ENCODE results near the gene NUP98. TPM values are rescaled to one million over a fixed set of nuclear protein-coding genes. Genes with fewer than 3 reads are reported as not detected.
"Not testable (repeated sequence)": the region's sequence is repeated elsewhere in the genome, so short reads cannot be mapped to it uniquely, and the experiment has no call there.

Gene NUP98
- total and polyA plus RNA-seq, 2 donors (not counting 3 experiments of a cell fraction or from before 2014, with no cell fraction given), result 92.7 to 169 TPM

DNA sequence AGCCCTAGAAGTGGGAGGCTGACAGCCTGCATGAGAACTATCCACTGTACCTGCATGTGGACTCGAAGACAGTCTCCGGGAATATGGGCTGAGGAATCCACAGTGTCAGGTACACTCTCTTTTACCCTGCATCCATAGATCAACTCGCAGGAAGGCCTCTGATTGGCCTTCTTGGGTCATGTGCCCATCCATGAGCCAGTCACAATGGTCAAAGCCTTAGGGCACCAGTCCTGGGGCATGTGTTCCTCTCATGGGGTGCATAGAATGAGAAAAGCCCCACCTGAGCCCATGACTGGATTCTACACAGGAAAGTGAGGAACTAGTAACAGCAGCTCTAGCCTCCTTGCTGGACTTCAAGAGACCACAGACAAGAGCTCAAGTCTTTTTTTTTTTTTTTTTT lies 141.8 kb downstream of the NUP98 start:
- no peaks in the 10 kb centered on the region for H3K9me1 ChIP-seq (replicated peaks; ENCODE audit: control insufficient read depth, extremely low read depth, insufficient read depth, low read length)
- H4K20me1 ChIP-seq (replicated peaks; ENCODE audit: control insufficient read depth, extremely low read depth, insufficient read depth, low read length), result no peaks in the 10 kb centered on the region
- no peak overlapping the region for H2AFZ ChIP-seq (ENCODE audit: low read depth, low read length)
- H3K4me2 ChIP-seq (ENCODE audit: insufficient read depth, low read length), result no peak overlapping the region
- H3K4me1 ChIP-seq (ENCODE audit: control insufficient read depth, extremely low read depth, insufficient read depth, low read length), result no peaks in the 10 kb centered on the region
- no peaks in the 10 kb centered on the region for H3K36me3 ChIP-seq (ENCODE audit: control insufficient read depth in 2 of 2, extremely low read depth in 1 of 2, insufficient read depth in 2 of 2, low read length in 2 of 2)
- dilution Hi-C loops (cut with MboI; ENCODE audit: extremely low pct_ligation_motif_present, low sequenced_read_pairs) (no loop called here), intact Hi-C loops (cut with micrococcal nuclease) (no loop called here)
- H3K9ac ChIP-seq (replicated peaks; ENCODE audit: extremely low read depth, insufficient read depth, low read length), result no peak overlapping the region
- no TSS peak for BruUV-seq (replicated peaks)
- no peaks in the 10 kb centered on the region for H3K9me3 ChIP-seq (replicated peaks; ENCODE audit: control insufficient read depth, insufficient read depth, low read length)
- CTCF ChIA-PET, result interaction anchor here (1.3 kb wide), 1 partner anchor 25 kb away, joined by 3 read pairs; no protein-coding TSS in a partner anchor
- TF ChIP-seq MYC (IDR thresholded peaks at IDR 0.05; ENCODE audit: low read depth, low read length), result no peak
- no peak for TF ChIP-seq FOS (IDR thresholded peaks at IDR 0.05; ENCODE audit: borderline replicate concordance, insufficient read depth, low read length)
- TF ChIP-seq POLR2AphosphoS5 (IDR thresholded peaks at IDR 0.05; ENCODE audit: insufficient read depth, low read depth, low read length), result no peak
- TF ChIP-seq JUN (IDR thresholded peaks at IDR 0.05; ENCODE audit: borderline replicate concordance, insufficient read depth, insufficient read length, low read depth), result no peak
- TF ChIP-seq, protein P1, sequence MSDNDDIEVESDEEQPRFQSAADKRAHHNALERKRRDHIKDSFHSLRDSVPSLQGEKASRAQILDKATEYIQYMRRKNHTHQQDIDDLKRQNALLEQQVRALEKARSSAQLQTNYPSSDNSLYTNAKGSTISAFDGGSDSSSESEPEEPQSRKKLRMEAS (IDR thresholded peaks at IDR 0.05; ENCODE audit: insufficient read depth, insufficient read length), result no peak
- no peak for TF ChIP-seq POLR2A (IDR thresholded peaks at IDR 0.05; ENCODE audit: low read depth, low read length)
- TF ChIP-seq, protein P2, sequence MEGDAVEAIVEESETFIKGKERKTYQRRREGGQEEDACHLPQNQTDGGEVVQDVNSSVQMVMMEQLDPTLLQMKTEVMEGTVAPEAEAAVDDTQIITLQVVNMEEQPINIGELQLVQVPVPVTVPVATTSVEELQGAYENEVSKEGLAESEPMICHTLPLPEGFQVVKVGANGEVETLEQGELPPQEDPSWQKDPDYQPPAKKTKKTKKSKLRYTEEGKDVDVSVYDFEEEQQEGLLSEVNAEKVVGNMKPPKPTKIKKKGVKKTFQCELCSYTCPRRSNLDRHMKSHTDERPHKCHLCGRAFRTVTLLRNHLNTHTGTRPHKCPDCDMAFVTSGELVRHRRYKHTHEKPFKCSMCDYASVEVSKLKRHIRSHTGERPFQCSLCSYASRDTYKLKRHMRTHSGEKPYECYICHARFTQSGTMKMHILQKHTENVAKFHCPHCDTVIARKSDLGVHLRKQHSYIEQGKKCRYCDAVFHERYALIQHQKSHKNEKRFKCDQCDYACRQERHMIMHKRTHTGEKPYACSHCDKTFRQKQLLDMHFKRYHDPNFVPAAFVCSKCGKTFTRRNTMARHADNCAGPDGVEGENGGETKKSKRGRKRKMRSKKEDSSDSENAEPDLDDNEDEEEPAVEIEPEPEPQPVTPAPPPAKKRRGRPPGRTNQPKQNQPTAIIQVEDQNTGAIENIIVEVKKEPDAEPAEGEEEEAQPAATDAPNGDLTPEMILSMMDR (IDR thresholded peaks at IDR 0.05; ENCODE audit: extremely low read depth in 1 of 2, insufficient read depth in 1 of 2, low read depth in 1 of 2, low read length in 2 of 2), result no peak
- TF ChIP-seq EZH2 (IDR thresholded peaks at IDR 0.05; ENCODE audit: borderline replicate concordance, low read depth, low read length, severe bottlenecking), result no peak
- TF ChIP-seq GATA2 (IDR thresholded peaks at IDR 0.05; ENCODE audit: insufficient read depth, insufficient read length, low read depth, low read length), result no peak
- no peak overlapping the region for H3K4me3 ChIP-seq (replicated peaks in 1 of 3; ENCODE audit: insufficient read depth in 1 of 3, low read depth in 1 of 3, low read length in 3 of 3)
- no peak overlapping the region for H3K27ac ChIP-seq (ENCODE audit: insufficient read depth, low read depth, low read length)
- no peaks in the 10 kb centered on the region for H3K79me2 ChIP-seq (ENCODE audit: control insufficient read depth, insufficient read depth, low read length)
- POLR2A ChIA-PET, result no interaction called here
- FAIRE-seq (no peak), DNase-seq (ENCODE audit: low read depth, low spot score) (no peak)
- peaks cover 6% of the 10 kb centered on the region in 2 experiments for H3K27me3 ChIP-seq (ENCODE audit: control insufficient read depth in 2 of 2, insufficient read depth in 2 of 2, low read length in 2 of 2)

DNA sequence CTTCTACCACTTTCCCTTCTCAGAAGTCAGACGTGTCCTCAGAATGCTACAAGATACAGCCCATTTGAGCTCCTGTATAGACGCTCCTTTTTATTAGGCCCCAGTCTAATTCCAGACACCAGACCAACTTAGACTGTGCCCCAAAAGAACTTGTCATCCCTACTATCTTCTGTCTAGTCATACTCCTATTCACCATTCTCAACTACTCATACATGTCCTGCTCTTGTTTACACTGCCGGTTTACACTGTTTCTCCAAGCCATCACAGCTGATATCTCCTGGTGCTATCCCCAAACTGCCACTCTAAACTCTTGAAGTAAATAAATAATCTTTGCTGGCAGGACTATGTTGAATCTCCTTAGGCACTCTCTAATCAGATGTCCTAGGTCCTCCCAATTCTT lies 144.8 kb downstream of the NUP98 start:
- dilution Hi-C loops (cut with MboI; ENCODE audit: extremely low pct_ligation_motif_present, low sequenced_read_pairs); H4K20me1 ChIP-seq (replicated peaks; ENCODE audit: control insufficient read depth, extremely low read depth, insufficient read depth, low read length); H3K27ac ChIP-seq (ENCODE audit: insufficient read depth, low read depth, low read length); DNase-seq (ENCODE audit: low read depth, low spot score); H3K27me3 ChIP-seq (ENCODE audit: control insufficient read depth in 2 of 2, insufficient read depth in 2 of 2, low read length in 2 of 2); H3K79me2 ChIP-seq (ENCODE audit: control insufficient read depth, insufficient read depth, low read length); H3K9me1 ChIP-seq (replicated peaks; ENCODE audit: control insufficient read depth, extremely low read depth, insufficient read depth, low read length); H3K4me3 ChIP-seq (replicated peaks in 1 of 3; ENCODE audit: insufficient read depth in 1 of 3, low read depth in 1 of 3, low read length in 3 of 3); H2AFZ ChIP-seq (ENCODE audit: low read depth, low read length); H3K4me2 ChIP-seq (ENCODE audit: insufficient read depth, low read length); intact Hi-C loops (cut with micrococcal nuclease); POLR2A ChIA-PET; H3K9me3 ChIP-seq (replicated peaks; ENCODE audit: control insufficient read depth, insufficient read depth, low read length); FAIRE-seq; H3K4me1 ChIP-seq (ENCODE audit: control insufficient read depth, extremely low read depth, insufficient read depth, low read length); BruUV-seq (replicated peaks); H3K9ac ChIP-seq (replicated peaks; ENCODE audit: extremely low read depth, insufficient read depth, low read length); H3K36me3 ChIP-seq (ENCODE audit: control insufficient read depth in 2 of 2, extremely low read depth in 1 of 2, insufficient read depth in 2 of 2, low read length in 2 of 2); CTCF ChIA-PET: not testable (repeated sequence)

DNA sequence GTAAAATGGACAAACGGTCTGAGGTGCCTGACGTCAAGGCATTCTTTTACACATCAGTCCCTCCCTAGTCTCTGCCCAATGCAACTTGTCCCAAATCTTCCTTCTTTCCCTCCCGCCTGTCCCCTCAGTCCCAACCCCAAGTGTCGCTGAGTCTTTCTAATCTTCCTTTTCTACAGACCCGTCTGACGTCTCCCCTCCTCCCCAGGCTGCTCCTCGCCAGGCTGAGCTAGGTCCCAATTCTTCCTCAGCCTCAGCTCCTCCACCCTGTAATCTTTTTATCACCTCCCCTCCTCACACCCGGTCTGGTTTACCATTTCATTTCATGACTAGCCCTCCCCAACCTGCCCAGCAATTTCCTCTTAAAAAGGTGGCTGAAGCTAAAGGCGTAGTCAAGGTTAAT lies 148.0 kb downstream of the NUP98 start:
- CTCF ChIA-PET; FAIRE-seq; H3K4me3 ChIP-seq (replicated peaks in 1 of 3; ENCODE audit: insufficient read depth in 1 of 3, low read depth in 1 of 3, low read length in 3 of 3): not testable (repeated sequence)

More for the DNA sequence above, 148.0 kb downstream of the NUP98 start:
- H3K36me3 ChIP-seq (ENCODE audit: control insufficient read depth in 2 of 2, extremely low read depth in 1 of 2, insufficient read depth in 2 of 2, low read length in 2 of 2); POLR2A ChIA-PET; H2AFZ ChIP-seq (ENCODE audit: low read depth, low read length); H3K27ac ChIP-seq (ENCODE audit: insufficient read depth, low read depth, low read length); DNase-seq (ENCODE audit: low read depth, low spot score); H3K27me3 ChIP-seq (ENCODE audit: control insufficient read depth in 2 of 2, insufficient read depth in 2 of 2, low read length in 2 of 2); H3K9me1 ChIP-seq (replicated peaks; ENCODE audit: control insufficient read depth, extremely low read depth, insufficient read depth, low read length); H3K4me1 ChIP-seq (ENCODE audit: control insufficient read depth, extremely low read depth, insufficient read depth, low read length); H3K9ac ChIP-seq (replicated peaks; ENCODE audit: extremely low read depth, insufficient read depth, low read length); BruUV-seq (replicated peaks); H3K79me2 ChIP-seq (ENCODE audit: control insufficient read depth, insufficient read depth, low read length); H4K20me1 ChIP-seq (replicated peaks; ENCODE audit: control insufficient read depth, extremely low read depth, insufficient read depth, low read length); H3K9me3 ChIP-seq (replicated peaks; ENCODE audit: control insufficient read depth, insufficient read depth, low read length); dilution Hi-C loops (cut with MboI; ENCODE audit: extremely low pct_ligation_motif_present, low sequenced_read_pairs); H3K4me2 ChIP-seq (ENCODE audit: insufficient read depth, low read length): not testable (repeated sequence)
- intact Hi-C loops (cut with micrococcal nuclease), result loop anchor here (10.0 kb wide), 1 partner anchor 715 kb away; no protein-coding TSS in a partner anchor

Data from endothelial cell of umbilical vein (primary cell).